ENCODE results near the gene VARS2. TPM values are rescaled to one million over a fixed set of nuclear protein-coding genes. Genes with fewer than 3 reads are reported as not detected.
"Not testable (repeated sequence)": the region's sequence is repeated elsewhere in the genome, so short reads cannot be mapped to it uniquely, and the experiment has no call there.

Gene VARS2
- polyA plus RNA-seq, 1 of the 3 experiments (the other 2 are of a cell fraction) = 31.2 TPM

GRCh38 chr6:30900863-30901417 lies 13.1 kb upstream of the VARS2 start (continued):
- TF ChIP-seq ZBTB33 (IDR thresholded peaks at IDR 0.05; ENCODE audit: borderline replicate concordance, low read depth) (no peak), NRF1 (IDR thresholded peaks at IDR 0.05; ENCODE audit: low read depth, low read length) (no peak)

GRCh38 chr6:30901436-30901835 lies 12.6 kb upstream of the VARS2 start:
- H3K27ac ChIP-seq (ENCODE audit: low read depth in 2 of 2, low read length in 1 of 2) = no peak overlapping the region
- POLR2A ChIA-PET = interaction anchor here (0.7 kb wide), 1 partner anchor 219 kb away, joined by 4 read pairs; no protein-coding TSS in a partner anchor
- H2AFZ ChIP-seq (ENCODE audit: low read depth) = no peak overlapping the region
- no peaks in the 10 kb centered on the region for H3K79me2 ChIP-seq (ENCODE audit: insufficient read depth)
- no peak for DNase-seq
- TF ChIP-seq PBX3 (IDR thresholded peaks at IDR 0.05) = no peak
- no peak for TF ChIP-seq POLR2AphosphoS5 (IDR thresholded peaks at IDR 0.05; ENCODE audit: low read depth, low read length)
- no peak for TF ChIP-seq SMC3 (IDR thresholded peaks at IDR 0.05; ENCODE audit: low read depth, low read length)
- no peak for TF ChIP-seq ELF1 (IDR thresholded peaks at IDR 0.05)
- no peak for TF ChIP-seq JUND (IDR thresholded peaks at IDR 0.05)
- TF ChIP-seq TAF1 (IDR thresholded peaks at IDR 0.05; ENCODE audit: borderline replicate concordance, low read depth, low read length) = no peak
- TF ChIP-seq TEAD4 (IDR thresholded peaks at IDR 0.05; ENCODE audit: borderline replicate concordance, insufficient read depth) = no peak
- no peak for TF ChIP-seq MXI1 (IDR thresholded peaks at IDR 0.05; ENCODE audit: low read depth, low read length)
- TF ChIP-seq MAX (IDR thresholded peaks at IDR 0.05; ENCODE audit: low read depth) = no peak
- TF ChIP-seq GATA2 (CRISPR knock-in tag; IDR thresholded peaks at IDR 0.05) = no peak
- TF ChIP-seq GABPA (IDR thresholded peaks at IDR 0.05; ENCODE audit: low read depth) = no peak
- TF ChIP-seq FOXJ3 (CRISPR knock-in tag; IDR thresholded peaks at IDR 0.05) = no peak
- TF ChIP-seq EP300 (IDR thresholded peaks at IDR 0.05; ENCODE audit: borderline replicate concordance in 1 of 2, low read depth in 1 of 2, low read length in 1 of 2) = no peak
- H3K4me3 ChIP-seq (ENCODE audit: low read depth in 2 of 2, low read length in 1 of 2) = no peak overlapping the region
- H3K9me3 ChIP-seq = no peaks in the 10 kb centered on the region
- no peaks in the 10 kb centered on the region for H3K4me1 ChIP-seq (ENCODE audit: control insufficient read depth in 1 of 2, insufficient read depth in 2 of 2, low read depth in 1 of 2, low read length in 1 of 2)
- H4K20me1 ChIP-seq (ENCODE audit: insufficient read depth) = no peaks in the 10 kb centered on the region
- H3F3A ChIP-seq (replicated peaks; ENCODE audit: insufficient read depth) = peaks cover 9% of the 10 kb centered on the region
- no peak overlapping the region for H3K9ac ChIP-seq
- CTCF ChIA-PET = interaction anchor here (1.3 kb wide), 1 partner anchor 369 kb away, joined by 3 read pairs; no protein-coding TSS in a partner anchor
- H3K27me3 ChIP-seq (ENCODE audit: insufficient read depth) = no peaks in the 10 kb centered on the region
- H3K9me2 ChIP-seq = no peaks in the 10 kb centered on the region
- peaks cover 6 to 31% of the 10 kb centered on the region in 2 experiments for H3K36me3 ChIP-seq (replicated peaks in 1 of 2; ENCODE audit: control insufficient read depth in 1 of 2, insufficient read depth in 2 of 2, low read length in 1 of 2)
- H3K4me2 ChIP-seq = no peak overlapping the region

GRCh38 chr6:30902196-30902595 lies 11.8 kb upstream of the VARS2 start:
- POLR2A ChIA-PET = interaction anchor here (0.7 kb wide), 1 partner anchor 219 kb away, joined by 4 read pairs; no protein-coding TSS in a partner anchor
- CTCF ChIA-PET = interaction anchor here (1.0 to 1.3 kb wide), 2 partner anchors 13 to 370 kb away, joined by 3 read pairs; no protein-coding TSS in a partner anchor
- H3F3A ChIP-seq (replicated peaks; ENCODE audit: insufficient read depth) = peaks cover 12% of the 10 kb centered on the region
- H3K27me3 ChIP-seq (ENCODE audit: insufficient read depth); H3K79me2 ChIP-seq (ENCODE audit: insufficient read depth); H3K27ac ChIP-seq (ENCODE audit: low read depth in 2 of 2, low read length in 1 of 2); DNase-seq; H3K4me1 ChIP-seq (ENCODE audit: control insufficient read depth in 1 of 2, insufficient read depth in 2 of 2, low read depth in 1 of 2, low read length in 1 of 2); H3K9me2 ChIP-seq; H3K9ac ChIP-seq; H4K20me1 ChIP-seq (ENCODE audit: insufficient read depth); H3K4me2 ChIP-seq; H3K4me3 ChIP-seq (ENCODE audit: low read depth in 2 of 2, low read length in 1 of 2); H2AFZ ChIP-seq (ENCODE audit: low read depth); H3K9me3 ChIP-seq: not testable (repeated sequence)
- H3K36me3 ChIP-seq (replicated peaks in 1 of 2; ENCODE audit: control insufficient read depth in 1 of 2, insufficient read depth in 2 of 2, low read length in 1 of 2) = peaks cover 6 to 26% of the 10 kb centered on the region in 2 experiments
- 84% methylated on average over 9 of the region's 9 CpGs for WGBS (ENCODE audit: low lambda C conversion rate)
